ENCODE data around the gene FGF14.

GRCh38 chr13:102298051-102298450, 103.8 kb downstream of the FGF14 start:
- TF ChIP-seq CTCF (IDR thresholded peaks at IDR 0.05) (no peak), POLR2A (IDR thresholded peaks at IDR 0.05) (no peak), POLR2AphosphoS5 (IDR thresholded peaks at IDR 0.05) (no peak)
